SK-N-SH (cell line): Measurements from ENCODE around the gene NR2E3.

Experiments used
- POLR2AphosphoS5 ChIP-seq: IDR thresholded peaks from 2 replicates; pipeline ENCODE4 v1.6.1; 2012; ENCODE audit warnings: low read depth, low read length
- TF ChIP-seq, protein P1 (sequence below): fragments of 200-600 bp; sonication (generic); IDR thresholded peaks from 2 replicates; pipeline ENCODE4 v1.6.1; 2017; ENCODE audit warnings: antibody characterized with exemption, mild to moderate bottlenecking, moderate library complexity

DNA sequence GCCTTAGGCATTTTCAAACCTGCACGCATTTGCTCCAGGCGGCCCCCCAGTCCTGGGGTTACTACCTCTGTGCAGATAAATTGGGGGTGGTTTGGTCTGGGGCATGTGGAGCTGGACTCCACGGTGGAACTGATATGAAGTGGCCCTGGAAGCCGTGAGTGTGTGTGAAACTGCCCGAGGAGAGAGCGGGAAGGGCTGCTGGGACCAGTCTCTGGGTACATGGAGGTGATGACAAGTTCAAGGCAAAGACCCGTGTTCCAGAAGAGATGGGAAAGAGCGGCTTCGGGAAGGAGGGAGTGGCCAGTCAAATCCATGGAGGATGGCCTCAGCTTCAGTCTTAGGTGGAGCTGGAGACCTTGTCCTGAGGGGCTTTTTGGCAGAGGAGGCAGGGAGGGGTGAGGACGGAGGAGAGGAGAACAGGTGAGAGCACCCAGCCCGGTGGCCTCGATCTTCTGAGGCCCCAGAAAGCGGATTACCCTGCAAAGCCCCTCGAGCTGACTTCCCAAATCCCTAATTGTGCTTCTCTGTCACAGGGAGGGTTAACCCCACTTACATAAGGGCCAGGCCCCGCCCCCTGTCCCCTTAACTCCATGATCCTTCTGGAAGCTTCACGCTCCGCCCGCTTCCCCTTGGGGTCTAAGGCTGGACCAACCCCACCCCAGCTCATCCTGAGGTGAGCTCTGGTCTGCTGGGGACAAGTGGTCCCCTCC, 1.9 kb upstream of the NR2E3 start:
- TF ChIP-seq, protein P1, sequence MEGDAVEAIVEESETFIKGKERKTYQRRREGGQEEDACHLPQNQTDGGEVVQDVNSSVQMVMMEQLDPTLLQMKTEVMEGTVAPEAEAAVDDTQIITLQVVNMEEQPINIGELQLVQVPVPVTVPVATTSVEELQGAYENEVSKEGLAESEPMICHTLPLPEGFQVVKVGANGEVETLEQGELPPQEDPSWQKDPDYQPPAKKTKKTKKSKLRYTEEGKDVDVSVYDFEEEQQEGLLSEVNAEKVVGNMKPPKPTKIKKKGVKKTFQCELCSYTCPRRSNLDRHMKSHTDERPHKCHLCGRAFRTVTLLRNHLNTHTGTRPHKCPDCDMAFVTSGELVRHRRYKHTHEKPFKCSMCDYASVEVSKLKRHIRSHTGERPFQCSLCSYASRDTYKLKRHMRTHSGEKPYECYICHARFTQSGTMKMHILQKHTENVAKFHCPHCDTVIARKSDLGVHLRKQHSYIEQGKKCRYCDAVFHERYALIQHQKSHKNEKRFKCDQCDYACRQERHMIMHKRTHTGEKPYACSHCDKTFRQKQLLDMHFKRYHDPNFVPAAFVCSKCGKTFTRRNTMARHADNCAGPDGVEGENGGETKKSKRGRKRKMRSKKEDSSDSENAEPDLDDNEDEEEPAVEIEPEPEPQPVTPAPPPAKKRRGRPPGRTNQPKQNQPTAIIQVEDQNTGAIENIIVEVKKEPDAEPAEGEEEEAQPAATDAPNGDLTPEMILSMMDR = no peak
- TF ChIP-seq POLR2AphosphoS5 = no peak
